Thyroid gland (tissue), 4 donors: ENCODE measurements around the gene MOSPD3.

ENCODE experiments used
- POLR2A ChIP-seq, 2 donors: fragments of 450-650 bp; IDR thresholded peaks; one replicate each; pipeline ENCODE4 v1.6.1; 2017; ENCODE audit warnings: antibody characterized with exemption in 2 of 2, mild to moderate bottlenecking in 2 of 2, moderate library complexity in 1 of 2
- TF ChIP-seq, protein P1 (sequence below), 6 experiments: fragments of 200-600 bp in 3 of 6; fragments of 450-650 bp in 3 of 6; sonication (generic) in 3 of 6; IDR thresholded peaks; one replicate each; pipeline ENCODE4 v1.5.1; 2016 to 2019; ENCODE audit warnings: antibody characterized with exemption in 6 of 6, mild to moderate bottlenecking in 2 of 6, inconsistent platforms in 1 of 6, moderate library complexity in 1 of 6

DNA sequence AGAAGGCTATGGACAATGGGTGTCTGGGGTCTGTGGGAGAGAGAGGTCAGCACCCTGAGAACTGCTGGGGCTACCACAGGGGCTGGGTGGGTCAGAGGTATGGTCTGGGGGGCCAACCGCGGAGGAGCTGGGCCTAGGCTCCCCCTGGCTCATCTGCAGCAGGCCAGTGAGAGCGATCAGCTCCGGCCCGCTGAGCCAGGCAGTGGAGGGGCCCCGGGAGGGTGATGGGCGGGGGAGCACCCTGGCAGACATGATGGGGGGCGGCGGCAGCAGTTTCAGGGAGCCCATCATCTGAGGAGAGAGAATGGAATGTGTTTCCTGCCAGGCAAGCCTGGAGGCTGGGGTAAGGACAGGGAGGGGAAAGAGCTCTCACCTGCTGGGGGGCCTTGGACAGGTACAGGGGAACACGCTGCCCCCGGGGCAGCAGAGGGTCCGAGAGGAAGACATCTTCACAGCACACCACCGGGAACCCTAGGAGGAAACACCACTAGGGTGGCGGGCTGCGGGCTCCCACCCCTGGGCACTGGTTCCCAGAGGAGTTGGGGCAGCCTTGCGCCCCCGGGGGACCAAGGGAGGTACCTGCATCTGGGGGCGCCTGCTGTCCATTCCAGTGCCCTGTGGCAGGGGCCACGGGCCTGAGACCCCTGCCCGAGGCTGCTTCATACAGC, 39.9 kb upstream of the MOSPD3 start:
- TF ChIP-seq POLR2A (IDR thresholded peaks at IDR 0.05), result no peak
- TF ChIP-seq, protein P1, sequence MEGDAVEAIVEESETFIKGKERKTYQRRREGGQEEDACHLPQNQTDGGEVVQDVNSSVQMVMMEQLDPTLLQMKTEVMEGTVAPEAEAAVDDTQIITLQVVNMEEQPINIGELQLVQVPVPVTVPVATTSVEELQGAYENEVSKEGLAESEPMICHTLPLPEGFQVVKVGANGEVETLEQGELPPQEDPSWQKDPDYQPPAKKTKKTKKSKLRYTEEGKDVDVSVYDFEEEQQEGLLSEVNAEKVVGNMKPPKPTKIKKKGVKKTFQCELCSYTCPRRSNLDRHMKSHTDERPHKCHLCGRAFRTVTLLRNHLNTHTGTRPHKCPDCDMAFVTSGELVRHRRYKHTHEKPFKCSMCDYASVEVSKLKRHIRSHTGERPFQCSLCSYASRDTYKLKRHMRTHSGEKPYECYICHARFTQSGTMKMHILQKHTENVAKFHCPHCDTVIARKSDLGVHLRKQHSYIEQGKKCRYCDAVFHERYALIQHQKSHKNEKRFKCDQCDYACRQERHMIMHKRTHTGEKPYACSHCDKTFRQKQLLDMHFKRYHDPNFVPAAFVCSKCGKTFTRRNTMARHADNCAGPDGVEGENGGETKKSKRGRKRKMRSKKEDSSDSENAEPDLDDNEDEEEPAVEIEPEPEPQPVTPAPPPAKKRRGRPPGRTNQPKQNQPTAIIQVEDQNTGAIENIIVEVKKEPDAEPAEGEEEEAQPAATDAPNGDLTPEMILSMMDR (IDR thresholded peaks at IDR 0.05), result no peak
